GM13976 (cell line): ENCODE results near the gene TMEM72.
A peak's percentile ranks its signal among the peaks of the same experiment; 100 is the strongest.

Source experiments
- DNase-seq: peaks from one replicate; pipeline ENCODE4 v3.0.0; 2012; ENCODE audit warnings: low spot score
- CTCF ChIP-seq: IDR thresholded peaks from 2 replicates; pipeline ENCODE4 v1.5.1; 2012; ENCODE audit warnings: borderline replicate concordance, mild to moderate bottlenecking; ENCODE audit not compliant: insufficient read depth; ENCODE audit errors: extremely low read depth, missing control alignments, control extremely low read depth
- in situ Hi-C: fragments of 300-500 bp; cut with MboI; formaldehyde crosslinking; loops from one replicate; pipeline ENCODE4 v1.12.0; 2022; ENCODE audit warnings: low sequenced_read_pairs, mixed read lengths, inconsistent platforms; ENCODE audit not compliant: unreplicated experiment

Gene TMEM72

GRCh38 chr10:44921506-44921905 is 10.4 kb downstream of the TMEM72 start:
- TF ChIP-seq CTCF: no peak
- DNase-seq: no peak
- in situ Hi-C loops: loop anchor here (10.0 kb wide), 1 partner anchor 53 kb away; the partner anchor contains the start of gene DEPP1

DNA sequence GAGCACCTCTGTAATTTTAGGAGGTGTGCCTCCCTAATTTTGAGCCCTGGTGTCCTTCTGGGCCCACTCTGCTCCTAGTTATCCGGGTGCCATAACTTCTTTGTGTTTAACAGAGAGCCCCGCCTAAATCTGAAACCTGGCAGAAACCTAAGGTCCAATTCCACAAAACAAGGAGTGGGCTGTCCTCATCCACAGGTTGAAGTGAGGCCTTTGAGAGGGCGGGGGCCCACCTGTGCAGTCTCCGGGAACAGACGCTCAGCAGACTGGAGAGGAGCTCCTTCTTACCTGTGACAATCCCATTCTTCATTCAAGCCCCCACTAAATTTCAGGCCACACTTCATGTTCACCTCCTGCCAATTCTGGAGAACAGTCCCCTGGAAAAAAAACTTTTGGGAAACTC is 10.9 kb downstream of the TMEM72 start:
- no peak for TF ChIP-seq CTCF
- no peak for DNase-seq
- in situ Hi-C loops: loop anchor here (10.0 kb wide), 1 partner anchor 53 kb away; the partner anchor contains the start of gene DEPP1

DNA sequence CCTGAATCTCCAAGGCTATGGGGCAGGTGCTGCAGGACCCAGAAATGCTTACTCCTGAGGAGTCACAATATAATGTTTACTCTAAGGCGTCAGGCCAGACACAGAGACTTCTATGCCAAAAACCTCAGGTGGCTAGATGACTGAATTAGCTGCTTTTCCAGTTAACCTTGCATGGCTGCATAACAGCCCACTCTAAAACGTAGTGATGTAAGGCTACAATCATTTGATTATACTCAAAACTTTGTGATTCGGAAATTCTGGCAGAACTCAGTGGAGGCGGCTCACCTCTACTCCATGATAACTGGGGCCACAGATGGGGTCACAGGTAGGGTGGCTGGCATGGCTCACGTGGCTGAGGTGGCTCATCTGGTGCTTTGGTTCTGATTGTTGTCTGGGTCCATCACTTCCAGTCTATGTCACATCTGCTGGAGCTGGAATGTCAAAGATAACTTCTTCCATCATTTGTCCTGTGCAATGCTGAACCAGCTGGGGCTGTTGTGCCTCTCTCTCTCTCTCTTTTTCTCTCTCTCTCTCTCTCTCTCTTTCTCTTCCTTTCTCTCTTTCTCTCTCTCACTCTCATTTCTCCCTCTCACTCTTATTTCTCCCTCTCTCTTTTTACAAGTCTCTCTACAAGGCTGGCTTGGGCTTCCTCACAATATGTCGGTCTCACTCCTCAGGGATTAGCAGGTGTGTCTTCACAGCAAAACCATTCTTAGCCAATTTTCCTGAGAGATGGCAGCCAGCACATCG is 11.8 kb downstream of the TMEM72 start:
- DNase-seq: no peak
- no peak for TF ChIP-seq CTCF
- in situ Hi-C loops: loop anchor here (10.0 kb wide), 1 partner anchor 52 kb away; the partner anchor contains the start of gene DEPP1

- in situ Hi-C loops: loop anchor here (10.0 kb wide), 1 partner anchor 51 kb away; the partner anchor contains the start of gene DEPP1
- no peak for DNase-seq
- TF ChIP-seq CTCF: no peak
Measured at GRCh38 chr10:44923611-44924010, 12.5 kb downstream of the TMEM72 start.

DNA sequence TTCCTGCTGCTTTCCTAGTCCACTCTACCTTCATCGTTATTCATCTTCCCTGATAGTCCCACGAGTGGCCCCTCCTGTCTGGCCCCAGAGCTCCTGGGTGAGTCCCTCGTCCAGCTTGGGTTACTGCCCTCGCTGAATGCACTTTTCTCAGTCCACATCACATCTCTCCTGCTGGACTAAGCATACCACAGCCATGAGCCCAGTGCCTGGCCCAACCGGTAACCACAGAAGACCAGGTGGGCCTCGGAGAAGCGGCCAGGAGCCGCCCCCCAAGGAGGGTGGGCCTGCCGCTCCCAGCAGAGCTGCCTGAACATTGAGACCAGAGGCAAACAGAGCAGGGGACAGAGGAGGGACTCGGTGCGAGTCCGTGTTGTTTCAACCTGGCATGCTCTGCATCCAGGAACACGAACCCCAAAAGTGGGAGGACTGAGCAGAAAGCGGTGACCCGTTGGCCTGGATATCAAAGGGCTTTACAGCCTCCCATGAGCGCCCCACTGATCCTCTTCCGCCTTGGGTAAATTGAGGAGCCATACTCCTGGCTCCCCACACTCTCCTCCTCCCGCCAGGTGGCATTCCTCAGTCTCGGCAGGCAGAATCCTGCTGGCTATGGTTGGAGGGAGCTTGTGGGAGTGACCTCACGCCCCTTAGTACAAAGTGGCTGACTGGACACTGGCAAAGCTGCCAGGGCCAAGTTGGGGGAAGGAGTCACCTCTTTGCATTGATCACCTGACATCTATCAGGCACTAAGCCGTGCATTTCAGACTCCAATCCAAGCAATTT is 13.3 kb downstream of the TMEM72 start:
- in situ Hi-C loops: loop anchor here (10.0 kb wide), 1 partner anchor 50 kb away; the partner anchor contains the start of gene DEPP1
- no peak for TF ChIP-seq CTCF
- DNase-seq: no peak

DNA sequence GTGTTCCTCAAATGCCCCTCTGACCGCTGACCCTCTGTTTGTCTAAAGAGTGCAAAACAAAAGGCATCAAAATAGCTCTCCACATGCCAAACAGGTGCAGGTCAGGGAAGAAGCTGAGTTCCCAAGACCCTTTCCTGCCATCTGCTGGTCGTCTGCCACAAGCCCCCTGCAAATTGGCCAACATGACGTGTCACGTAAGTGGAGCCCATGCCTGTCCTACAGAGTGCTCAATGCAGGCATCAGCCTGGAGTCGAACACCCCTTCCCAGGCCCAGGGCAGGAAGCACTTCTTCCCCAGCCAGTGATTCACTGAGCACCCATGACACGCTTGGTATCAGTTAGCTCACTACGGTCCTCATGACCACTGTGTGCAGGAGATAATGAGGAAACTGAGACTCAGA is 14.1 kb downstream of the TMEM72 start:
- in situ Hi-C loops: loop anchor here (10.0 kb wide), 1 partner anchor 50 kb away; the partner anchor contains the start of gene DEPP1
- no peak for DNase-seq

More for the DNA sequence above, 14.1 kb downstream of the TMEM72 start:
- peak; percentile 15 for TF ChIP-seq CTCF
